ENCODE measurements around the gene CPEB3.

The CPEB3 gene

GRCh38 chr10:92208736-92209135 lies 82.1 kb downstream of the CPEB3 start:
- DNase-seq (ENCODE audit: low spot score): no peak

DNA sequence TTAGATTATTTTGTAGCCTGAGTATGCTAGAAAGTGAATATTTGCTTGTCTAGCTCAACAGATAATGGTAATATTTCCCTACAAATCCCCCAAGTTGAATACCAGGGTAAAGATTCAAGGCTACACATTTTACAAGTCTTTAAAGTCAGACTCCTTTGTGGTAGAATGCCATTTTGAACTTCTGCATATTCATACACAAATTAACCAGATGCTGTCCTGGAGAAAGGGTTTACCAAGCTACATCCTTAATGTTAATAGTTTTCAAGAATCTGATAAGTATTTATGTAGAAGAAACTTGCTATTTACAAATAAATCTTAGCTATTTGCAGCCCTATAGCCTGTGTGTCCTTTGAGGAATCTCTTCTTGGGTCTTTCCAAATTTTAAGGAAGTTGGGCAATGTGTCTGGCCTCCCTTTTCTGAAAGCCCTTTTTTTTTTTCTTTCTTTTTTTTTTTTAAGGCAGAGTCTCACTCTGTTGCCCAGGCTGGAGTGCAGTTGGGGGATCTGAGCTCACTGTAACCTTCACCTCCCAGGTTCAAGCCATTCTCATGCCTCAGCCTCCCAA lies 82.6 kb downstream of the CPEB3 start:
- DNase-seq (ENCODE audit: low spot score): no peak

DNA sequence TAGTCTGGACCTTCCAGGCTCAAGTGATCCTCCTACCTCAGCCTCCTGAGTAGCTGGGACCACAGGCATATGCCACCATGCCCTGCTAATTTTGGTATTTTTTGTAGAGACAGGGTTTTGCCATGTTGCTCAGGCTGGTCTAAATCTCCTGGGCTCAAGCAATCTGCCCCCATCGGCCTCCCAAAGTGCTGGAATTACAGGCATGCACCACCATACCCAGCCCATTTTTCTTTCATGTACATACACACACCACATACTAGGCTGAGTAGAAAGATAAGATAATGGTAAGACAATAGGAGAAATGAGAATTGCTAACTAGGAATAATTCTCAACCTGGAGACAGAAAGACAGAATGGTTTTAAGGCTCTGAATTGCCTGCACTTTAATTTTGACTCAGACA lies 83.8 kb downstream of the CPEB3 start:
- no peak for DNase-seq (ENCODE audit: low spot score)

- DNase-seq (ENCODE audit: low spot score): no peak
Measured at GRCh38 chr10:92203919-92204623, 86.8 kb downstream of the CPEB3 start.

DNA sequence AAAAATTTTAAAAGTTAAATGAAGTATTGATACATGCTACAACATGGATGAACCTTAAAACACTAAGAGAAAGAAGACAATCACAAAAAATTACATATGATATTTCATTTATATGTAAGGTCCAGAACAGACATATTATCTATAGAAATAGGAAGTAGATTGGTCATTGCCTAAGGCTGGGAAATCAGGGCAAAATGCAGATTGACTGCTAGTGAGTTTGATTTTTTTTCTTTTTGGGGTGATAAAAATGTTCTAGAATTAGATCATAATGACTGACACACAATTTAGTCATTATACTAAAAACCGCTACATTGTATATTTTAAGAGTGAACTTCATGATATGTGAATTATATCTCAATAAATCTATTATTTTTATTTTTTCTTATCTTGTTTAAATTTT lies 88.3 kb downstream of the CPEB3 start:
- DNase-seq (ENCODE audit: low spot score): no peak

- no peak for DNase-seq (ENCODE audit: low spot score)
Measured at GRCh38 chr10:92200564-92200963, 90.3 kb downstream of the CPEB3 start.

DNA sequence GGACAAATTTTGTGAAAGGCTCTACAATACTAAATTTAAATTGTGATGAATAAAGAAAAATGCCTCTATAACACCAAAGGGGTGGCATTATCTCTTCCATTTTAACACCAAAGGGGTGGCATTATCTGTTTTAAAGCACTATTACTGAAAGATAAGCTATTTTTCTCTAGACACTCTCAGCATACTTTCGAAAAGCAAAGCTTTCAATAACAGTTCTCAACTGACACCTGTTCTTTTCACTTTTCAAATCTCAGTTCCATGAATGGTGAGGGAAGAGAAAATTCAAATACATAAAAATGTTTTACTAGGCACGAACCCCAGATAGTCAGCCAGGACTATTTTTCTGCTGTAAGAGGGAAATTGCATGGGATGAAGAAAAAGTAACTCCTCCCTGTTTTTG lies 103.8 kb downstream of the CPEB3 start:
- DNase-seq (ENCODE audit: low spot score): no peak

DNA sequence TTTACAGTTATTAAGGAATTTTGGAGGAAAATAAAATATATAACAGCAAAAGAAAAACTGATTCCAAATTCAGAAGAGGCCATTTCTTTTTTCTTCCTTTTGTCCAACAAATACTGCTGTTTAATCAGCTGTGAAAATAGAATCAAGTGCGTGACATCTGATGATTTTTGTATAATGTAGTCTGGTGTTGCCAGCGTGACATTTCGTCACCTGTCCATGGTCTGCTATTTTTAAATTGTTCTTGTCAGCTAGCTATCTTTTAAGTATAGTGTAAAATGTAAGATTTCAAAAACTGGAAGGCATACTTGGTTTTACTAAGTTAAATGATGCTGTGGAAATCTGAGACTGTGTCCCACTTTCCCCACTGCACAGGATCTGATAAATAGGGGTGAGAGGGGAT lies 105.9 kb downstream of the CPEB3 start:
- no peak for DNase-seq (ENCODE audit: low spot score)

GRCh38 chr10:92183199-92183598 lies 107.7 kb downstream of the CPEB3 start:
- DNase-seq (ENCODE audit: low spot score): no peak

GRCh38 chr10:92181575-92181974 lies 109.3 kb downstream of the CPEB3 start:
- DNase-seq (ENCODE audit: low spot score): no peak

GRCh38 chr10:92180399-92180798 lies 110.5 kb downstream of the CPEB3 start:
- DNase-seq (ENCODE audit: low spot score): no peak

- DNase-seq (ENCODE audit: low spot score): no peak
Measured at GRCh38 chr10:92177546-92177945, 113.3 kb downstream of the CPEB3 start.

GRCh38 chr10:92175164-92175563 lies 115.7 kb downstream of the CPEB3 start:
- no peak for DNase-seq (ENCODE audit: low spot score)

GRCh38 chr10:92173996-92174395 lies 116.9 kb downstream of the CPEB3 start:
- no peak for DNase-seq (ENCODE audit: low spot score)

DNA sequence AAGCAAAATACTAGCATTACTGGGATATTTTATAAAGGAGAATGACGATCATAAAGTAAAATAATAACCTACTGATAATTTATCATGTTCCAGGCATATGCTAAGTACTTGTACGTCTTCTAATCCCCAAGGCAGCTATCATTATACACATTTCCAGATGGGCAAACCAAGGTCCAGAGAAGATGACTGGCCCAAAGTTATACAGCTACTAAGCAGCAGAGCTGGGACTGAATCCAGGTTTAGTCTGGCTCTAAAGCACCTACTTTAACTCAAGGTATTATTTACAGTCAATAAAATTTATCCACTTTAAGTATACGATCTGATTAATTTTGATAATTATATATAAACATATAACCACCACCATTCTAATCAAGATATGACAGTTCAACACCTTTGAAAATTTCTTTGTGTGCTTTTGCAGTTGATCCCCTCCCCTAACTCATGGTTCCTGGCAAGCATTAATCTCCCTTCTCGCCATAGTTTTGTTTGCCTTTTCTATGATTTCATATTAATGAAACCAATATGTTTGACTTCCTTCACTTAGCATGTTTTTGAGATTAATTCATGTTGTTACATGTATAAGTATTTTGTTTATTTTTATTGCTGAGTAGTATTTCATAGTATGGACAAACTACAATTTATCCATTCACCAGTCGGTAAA lies 126.7 kb downstream of the CPEB3 start:
- DNase-seq (ENCODE audit: low spot score): no peak

DNA sequence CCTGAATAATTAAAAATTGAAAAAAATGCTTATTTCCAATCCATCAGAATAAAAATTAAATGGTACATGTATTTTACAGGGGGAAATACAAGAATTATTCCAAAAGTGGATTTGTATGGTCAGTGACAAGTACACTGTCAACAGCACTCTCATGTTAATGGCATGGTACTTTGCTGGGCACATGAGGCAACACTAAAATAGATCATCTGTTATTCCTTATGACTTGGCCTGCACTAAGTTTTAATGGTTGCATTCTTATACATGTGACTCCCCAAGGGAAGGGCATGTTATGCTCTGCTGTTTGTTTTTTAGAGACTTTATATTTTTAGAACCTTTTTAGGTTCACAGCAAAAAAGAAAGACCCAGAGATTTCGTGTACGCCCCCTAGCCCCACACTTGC lies 128.3 kb downstream of the CPEB3 start:
- no peak for DNase-seq (ENCODE audit: low spot score)

DNA sequence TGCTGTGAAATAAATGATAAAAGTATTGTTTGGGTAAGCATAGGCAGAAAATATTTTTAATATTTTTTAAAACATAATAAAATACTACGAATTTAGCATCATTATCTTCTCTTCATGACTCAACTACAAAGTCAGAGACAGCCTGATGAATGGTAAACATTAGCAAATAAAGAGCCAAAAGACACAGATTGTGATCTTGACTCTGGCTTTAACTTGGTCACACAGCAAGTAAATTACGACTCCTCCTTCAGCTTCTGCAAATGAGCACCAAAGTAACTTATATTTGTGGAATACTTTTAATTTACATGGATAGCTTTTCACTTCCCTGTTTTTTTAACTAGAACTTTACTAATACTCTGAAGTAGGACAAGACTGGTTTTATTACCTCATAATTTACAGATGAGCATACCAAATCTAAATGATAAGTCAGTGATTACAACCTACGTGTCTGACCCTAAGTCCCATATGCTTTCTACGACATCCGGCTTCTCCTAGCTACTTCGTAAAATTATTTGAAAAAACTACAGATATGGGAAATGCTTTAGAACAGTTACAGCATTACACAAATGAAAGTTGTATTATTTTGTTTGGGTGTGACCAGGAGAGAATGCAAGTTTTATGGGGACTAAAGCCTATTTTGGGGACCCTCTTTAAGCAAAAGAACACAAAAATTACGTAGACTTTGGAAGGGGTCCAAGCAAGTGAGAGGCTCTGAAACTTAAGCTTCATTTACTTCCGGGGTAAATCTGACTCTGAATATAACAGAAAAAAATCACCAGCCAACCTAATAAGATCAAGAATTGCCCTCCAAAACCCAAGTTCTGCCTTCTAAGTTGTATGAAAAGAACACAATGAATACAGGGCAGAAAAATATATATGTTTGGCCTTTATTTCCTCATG lies 133.8 kb downstream of the CPEB3 start:
- DNase-seq (ENCODE audit: low spot score): no peak

DNA sequence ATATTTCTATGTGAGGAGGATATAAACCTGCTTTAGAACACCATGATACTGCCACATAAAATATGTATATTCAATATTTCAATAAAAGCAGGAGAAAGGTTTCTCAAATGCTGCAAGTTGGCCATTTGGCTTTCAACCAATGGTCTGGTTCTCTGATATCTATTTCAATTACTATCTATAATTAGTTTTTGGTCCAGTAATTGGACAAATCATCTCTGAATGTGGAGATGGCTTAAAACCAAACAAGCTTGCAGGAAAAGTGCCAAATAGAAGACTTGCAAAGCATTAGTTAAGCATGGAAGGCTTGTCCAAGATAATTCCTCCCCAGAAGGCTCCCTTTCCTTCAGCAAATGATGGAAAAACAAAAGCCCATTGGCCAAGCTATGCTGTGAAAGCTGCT lies 140.1 kb downstream of the CPEB3 start:
- no peak for DNase-seq (ENCODE audit: low spot score)

GRCh38 chr10:92149261-92149660 lies 141.6 kb downstream of the CPEB3 start:
- no peak for DNase-seq (ENCODE audit: low spot score)

DNA sequence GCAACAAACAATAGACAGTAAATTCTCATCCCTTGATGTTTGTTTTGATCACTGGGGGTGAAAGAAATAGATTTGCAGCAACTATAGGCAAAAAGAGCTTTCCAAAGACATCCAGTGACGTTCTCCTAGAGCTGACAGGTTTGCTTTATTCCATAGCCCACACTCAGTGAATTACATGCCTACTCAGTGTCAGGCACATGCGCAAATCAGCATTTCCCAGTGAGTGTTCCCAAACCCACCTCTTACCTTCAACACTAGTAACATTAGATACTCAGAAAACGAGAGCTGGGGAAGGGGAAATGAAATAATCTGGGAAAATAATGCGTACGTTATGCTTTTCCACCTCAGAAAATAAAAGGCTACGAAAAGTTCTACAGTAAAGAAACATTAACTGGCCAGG lies 144.1 kb downstream of the CPEB3 start:
- no peak for DNase-seq (ENCODE audit: low spot score)

- DNase-seq (ENCODE audit: low spot score): no peak
Measured at GRCh38 chr10:92146107-92146506, 144.8 kb downstream of the CPEB3 start.

GRCh38 chr10:92142949-92143348 lies 147.9 kb downstream of the CPEB3 start:
- DNase-seq (ENCODE audit: low spot score): no peak

DNA sequence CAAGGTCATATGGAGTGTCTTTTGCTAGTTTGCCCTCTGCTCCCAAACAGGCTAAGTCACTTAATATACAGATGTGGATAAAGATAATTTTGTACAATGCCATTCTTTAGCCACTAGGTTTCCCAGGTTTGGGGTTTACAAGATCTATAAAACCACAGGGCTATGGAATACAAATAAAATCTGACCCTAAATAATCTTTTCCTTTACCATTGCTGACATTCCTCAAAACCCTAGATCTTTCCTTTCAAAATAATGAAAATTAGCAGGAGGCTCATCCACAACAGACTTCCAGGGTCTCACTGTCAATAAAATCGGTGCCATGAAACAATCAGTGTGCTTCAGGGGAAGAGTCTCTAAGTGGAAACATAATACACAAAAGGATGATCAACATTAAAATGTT lies 148.4 kb downstream of the CPEB3 start:
- DNase-seq (ENCODE audit: low spot score): no peak

All from activated CD4-positive, alpha-beta T cell treated with anti-CD3 and anti-CD28 coated beads, Interleukin-2, Interleukin-4, amounts not matched to agents 100 ng/mL and 50 ng/mL, durations not matched to agents 16 hours and 8 hours (primary cell).